IMR-90 (cell line): ENCODE measurements around the gene INPP5D.

ENCODE experiments used
- CHD1 ChIP-seq: IDR thresholded peaks from 2 replicates; pipeline ENCODE4 v1.6.1; 2012; ENCODE audit warnings: low read depth, low read length, improper control_type of control experiment
- CTCF ChIP-seq: conservative IDR thresholded peaks from 2 replicates; pipeline ENCODE4 v1.5.1; 2012; ENCODE audit warnings: mild to moderate bottlenecking, low read depth, low read length, improper control_type of control experiment
- MXI1 ChIP-seq: IDR thresholded peaks from 2 replicates; pipeline ENCODE4 v1.6.1; 2012; ENCODE audit warnings: low read depth, mild to moderate bottlenecking, low read length, moderate library complexity, borderline replicate concordance
- NFE2L2 ChIP-seq: fragments of 150-350 bp; IDR thresholded peaks from 2 replicates; pipeline ENCODE4 v1.6.1; 2016; ENCODE audit warnings: low read depth, mild to moderate bottlenecking, low read length
- POLR2A ChIP-seq: IDR thresholded peaks from 2 replicates; pipeline ENCODE4 v1.6.1; 2012; ENCODE audit warnings: mild to moderate bottlenecking, low read depth, low read length
- RAD21 ChIP-seq: IDR thresholded peaks from 2 replicates; pipeline ENCODE4 v1.6.1; 2012; ENCODE audit warnings: low read length, improper control_type of control experiment
- RFX5 ChIP-seq: IDR thresholded peaks from 2 replicates; pipeline ENCODE4 v1.8.0; 2012; ENCODE audit warnings: low read depth, mild to moderate bottlenecking, low read length, moderate library complexity
- USF2 ChIP-seq: fragments of 150-350 bp; IDR thresholded peaks from 2 replicates; pipeline ENCODE4 v1.6.1; 2017; ENCODE audit warnings: mild to moderate bottlenecking, antibody characterized with exemption, low read length, low read depth

- no peak for TF ChIP-seq POLR2A
- TF ChIP-seq CTCF = no peak
- TF ChIP-seq USF2 = no peak
- TF ChIP-seq NFE2L2 = no peak
- no peak for TF ChIP-seq RFX5
- TF ChIP-seq MXI1 = no peak
- no peak for TF ChIP-seq RAD21
- no peak for TF ChIP-seq CHD1
These were observed 49.4 kb upstream of the INPP5D start for GRCh38 chr2:233010569-233011267.
